SK-N-SH treated with all-trans-retinoic acid at 6 μM for 48 hours (cell line): ENCODE measurements around the gene FAN1.

Experiments
- ATAC-seq: fragments of 200-7000 bp; cut with Tn5 transposase; 3 replicates; pipeline ENCODE4 v1.9.1; 2020; ENCODE audit warnings: mild to moderate bottlenecking, moderate library complexity
- ARNTL ChIP-seq: fragments of 450-650 bp; formaldehyde crosslinking; IDR thresholded peaks from 2 replicates; pipeline ENCODE4 v1.5.0; 2020; ENCODE audit warnings: low read depth, mild to moderate bottlenecking, moderate library complexity, borderline replicate concordance
- BACH2 ChIP-seq: fragments of 250-450 bp; sonication (Bioruptor Pico); IDR thresholded peaks from 2 replicates; pipeline ENCODE4 v1.9.0; 2021; ENCODE audit warnings: mild to moderate bottlenecking, borderline replicate concordance
- CREB5 ChIP-seq: fragments of 250-450 bp; sonication (Bioruptor Pico); IDR thresholded peaks from 2 replicates; pipeline ENCODE4 v1.5.1; 2020; ENCODE audit warnings: low read depth, mild to moderate bottlenecking, moderate library complexity
- CSDC2 ChIP-seq: fragments of 250-450 bp; sonication (Bioruptor Pico); IDR thresholded peaks from 2 replicates; pipeline ENCODE4 v1.5.0; 2020; ENCODE audit warnings: mild to moderate bottlenecking, moderate library complexity
- CSRNP3 ChIP-seq: fragments of 250-450 bp; sonication (Bioruptor Pico); IDR thresholded peaks from 2 replicates; pipeline ENCODE4 v1.5.1; 2021; ENCODE audit warnings: mild to moderate bottlenecking, moderate library complexity
- ESRRG ChIP-seq: fragments of 250-450 bp; sonication (Bioruptor Pico); IDR thresholded peaks from 2 replicates; pipeline ENCODE4 v1.6.1; 2021; ENCODE audit warnings: mild to moderate bottlenecking
- GLIS3 ChIP-seq: fragments of 250-450 bp; sonication (Bioruptor Pico); IDR thresholded peaks from 2 replicates; pipeline ENCODE4 v1.5.0; 2020; ENCODE audit warnings: mild to moderate bottlenecking, moderate library complexity
- ISL1 ChIP-seq: fragments of 250-450 bp; sonication (Bioruptor Pico); IDR thresholded peaks from 2 replicates; pipeline ENCODE4 v2.1.2; 2022; ENCODE audit warnings: mild to moderate bottlenecking, moderate library complexity
- OSR1 ChIP-seq: fragments of 250-450 bp; sonication (Bioruptor Pico); IDR thresholded peaks from 2 replicates; pipeline ENCODE4 v1.8.0; 2022; ENCODE audit warnings: moderate library complexity, mild to moderate bottlenecking, inconsistent platforms
- PATZ1 ChIP-seq: fragments of 250-450 bp; sonication (Bioruptor Pico); IDR thresholded peaks from 2 replicates; pipeline ENCODE4 v1.8.0; 2020; ENCODE audit warnings: mild to moderate bottlenecking, moderate library complexity, borderline replicate concordance
- POU6F1 ChIP-seq: fragments of 250-450 bp; sonication (Bioruptor Pico); IDR thresholded peaks from 2 replicates; pipeline ENCODE4 v1.8.0; 2021; ENCODE audit warnings: low read depth, mild to moderate bottlenecking, moderate library complexity, borderline replicate concordance
- PPARA ChIP-seq: fragments of 250-450 bp; sonication (Bioruptor Pico); IDR thresholded peaks from 2 replicates; pipeline ENCODE4 v1.5.0; 2020; ENCODE audit warnings: mild to moderate bottlenecking, borderline replicate concordance
- RARB ChIP-seq: fragments of 250-450 bp; sonication (Bioruptor Pico); IDR thresholded peaks from 2 replicates; pipeline ENCODE4 v1.8.0; 2021; ENCODE audit warnings: mild to moderate bottlenecking, moderate library complexity
- SNAI2 ChIP-seq: fragments of 250-450 bp; sonication (Bioruptor Pico); IDR thresholded peaks from 2 replicates; pipeline ENCODE4 v1.5.0; 2020; ENCODE audit warnings: mild to moderate bottlenecking, moderate library complexity
- TCF4 ChIP-seq: fragments of 250-450 bp; sonication (Bioruptor Pico); IDR thresholded peaks from 2 replicates; pipeline ENCODE4 v1.8.0; 2021; ENCODE audit warnings: mild to moderate bottlenecking, moderate library complexity, borderline replicate concordance
- TOX ChIP-seq: fragments of 250-450 bp; sonication (Bioruptor Pico); IDR thresholded peaks from 2 replicates; pipeline ENCODE4 v1.8.0; 2021; ENCODE audit warnings: mild to moderate bottlenecking, moderate library complexity, borderline replicate concordance
- ZC3H10 ChIP-seq: fragments of 250-450 bp; sonication (Bioruptor Pico); IDR thresholded peaks from 2 replicates; pipeline ENCODE4 v1.5.1; 2021; ENCODE audit warnings: mild to moderate bottlenecking, moderate library complexity
- ZFP3 ChIP-seq: fragments of 250-450 bp; sonication (Bioruptor Pico); IDR thresholded peaks from 2 replicates; pipeline ENCODE4 v1.5.0; 2020; ENCODE audit warnings: mild to moderate bottlenecking, moderate library complexity
- ZFP30 ChIP-seq: fragments of 450-650 bp; formaldehyde crosslinking; IDR thresholded peaks from 2 replicates; pipeline ENCODE4 v1.5.0; 2022; ENCODE audit warnings: mild to moderate bottlenecking, moderate library complexity
- ZNF70 ChIP-seq: fragments of 450-650 bp; formaldehyde crosslinking; IDR thresholded peaks from 2 replicates; pipeline ENCODE4 v1.5.0; 2020; ENCODE audit warnings: mild to moderate bottlenecking, moderate library complexity
- TF ChIP-seq, protein P1 (sequence below): fragments of 250-450 bp; sonication (Bioruptor Pico); IDR thresholded peaks from 2 replicates; pipeline ENCODE4 v1.5.0; 2020; ENCODE audit warnings: mild to moderate bottlenecking, moderate library complexity

FAN1 gene

GRCh38 chr15:30921781-30922479 is 18.2 kb downstream of the FAN1 start:
- ATAC-seq: no peak; the same call in 2 of the 3 replicates
- TF ChIP-seq ZFP3 (CRISPR knock-in tag) (no peak), ZNF70 (CRISPR knock-in tag) (no peak), ZFP30 (no peak), ISL1 (CRISPR knock-in tag) (no peak), CSRNP3 (CRISPR knock-in tag) (no peak)
- TF ChIP-seq, all 23 proteins: peak for 0

GRCh38 chr15:30922480-30923311 is 19.0 kb downstream of the FAN1 start:
- ATAC-seq: no peak; the same call in 2 of the 3 replicates
- TF ChIP-seq ESRRG (CRISPR knock-in tag): no peak

DNA sequence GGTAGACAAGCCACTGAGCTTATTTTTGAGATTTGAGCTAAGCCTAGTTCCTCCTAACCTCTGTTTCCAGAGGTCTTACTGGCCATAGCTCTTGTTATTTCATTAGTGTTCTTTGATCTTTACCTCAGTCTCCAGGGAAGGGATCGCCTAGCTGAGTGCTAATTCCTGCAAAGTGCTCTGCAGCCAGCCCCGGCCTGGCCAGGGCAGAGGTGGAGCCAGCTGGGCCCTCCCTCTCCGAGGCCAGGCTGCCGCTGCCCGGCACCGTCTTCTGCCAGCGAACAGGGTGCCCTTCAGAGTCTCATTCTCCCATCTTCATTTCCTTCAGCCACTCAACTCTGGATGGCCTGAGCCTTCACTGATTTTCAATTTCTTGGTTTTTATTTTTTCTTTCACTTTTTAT is 19.7 kb downstream of the FAN1 start:
- no peak for ATAC-seq

GRCh38 chr15:30924353-30924752 is 20.6 kb downstream of the FAN1 start:
- ATAC-seq: no peak
- TF ChIP-seq PPARA (CRISPR knock-in tag): no peak
- no peak for TF ChIP-seq POU6F1 (CRISPR knock-in tag)
- TF ChIP-seq RARB (CRISPR knock-in tag): no peak
- no peak for TF ChIP-seq ARNTL (CRISPR knock-in tag)

More for the DNA sequence above, 19.7 kb downstream of the FAN1 start:
- TF ChIP-seq BACH2 (CRISPR knock-in tag): no peak
- TF ChIP-seq ZC3H10 (CRISPR knock-in tag): no peak
- TF ChIP-seq CREB5: no peak
- TF ChIP-seq TCF4 (CRISPR knock-in tag): no peak
- no peak for TF ChIP-seq OSR1 (CRISPR knock-in tag)
- TF ChIP-seq GLIS3 (CRISPR knock-in tag): no peak

DNA sequence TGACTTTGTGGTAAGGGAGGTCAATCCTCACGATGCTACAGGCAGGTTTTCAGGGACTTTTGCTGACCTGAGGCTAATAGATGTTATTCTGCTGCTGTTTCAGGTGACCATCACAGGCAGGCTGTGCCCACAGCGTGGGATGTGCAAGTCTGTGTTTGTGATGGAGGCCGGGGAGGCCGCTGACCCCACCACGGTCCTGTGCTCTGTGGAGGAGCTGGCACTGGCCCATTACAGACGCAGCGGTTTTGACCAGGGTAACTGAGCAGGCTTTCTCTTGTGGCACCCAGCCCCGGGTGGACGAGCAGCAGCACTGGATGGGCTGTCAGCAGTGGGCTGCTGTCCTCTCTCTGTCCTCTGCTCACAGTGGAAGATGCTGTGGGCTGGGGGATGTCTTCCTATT is 22.0 kb downstream of the FAN1 start:
- no peak for ATAC-seq

DNA sequence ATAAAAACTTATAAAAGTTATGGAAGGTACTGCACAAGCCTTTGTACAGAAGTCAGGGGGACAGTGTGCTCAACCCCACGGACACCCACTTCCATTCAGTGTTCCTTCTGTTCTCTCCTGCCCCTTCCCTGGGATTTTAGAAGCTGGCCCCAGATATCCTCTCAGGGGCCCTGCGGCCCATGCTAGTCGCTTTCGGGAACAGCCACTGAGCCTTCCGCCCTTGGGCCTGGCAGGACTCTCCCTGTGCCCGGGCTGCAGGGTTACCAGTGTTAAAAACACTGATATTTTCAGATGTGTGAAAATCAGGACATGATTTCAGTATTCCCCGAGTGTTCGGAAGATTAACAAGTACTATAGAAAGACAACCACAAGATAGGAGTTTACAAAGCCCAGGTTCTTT is 22.4 kb downstream of the FAN1 start:
- ATAC-seq: no peak
- no peak for TF ChIP-seq SNAI2 (CRISPR knock-in tag)
- TF ChIP-seq ZC3H10 (CRISPR knock-in tag): no peak
- no peak for TF ChIP-seq PATZ1 (CRISPR knock-in tag)
- TF ChIP-seq ZFP30: no peak
- no peak for TF ChIP-seq ESRRG (CRISPR knock-in tag)
- TF ChIP-seq ZNF70 (CRISPR knock-in tag): no peak
- no peak for TF ChIP-seq ISL1 (CRISPR knock-in tag)
- TF ChIP-seq PPARA (CRISPR knock-in tag): no peak
- TF ChIP-seq POU6F1 (CRISPR knock-in tag): no peak
- TF ChIP-seq RARB (CRISPR knock-in tag): no peak
- no peak for TF ChIP-seq CSDC2 (CRISPR knock-in tag)
- no peak for TF ChIP-seq TOX
- TF ChIP-seq ZFP3 (CRISPR knock-in tag): no peak
- TF ChIP-seq, protein P1, sequence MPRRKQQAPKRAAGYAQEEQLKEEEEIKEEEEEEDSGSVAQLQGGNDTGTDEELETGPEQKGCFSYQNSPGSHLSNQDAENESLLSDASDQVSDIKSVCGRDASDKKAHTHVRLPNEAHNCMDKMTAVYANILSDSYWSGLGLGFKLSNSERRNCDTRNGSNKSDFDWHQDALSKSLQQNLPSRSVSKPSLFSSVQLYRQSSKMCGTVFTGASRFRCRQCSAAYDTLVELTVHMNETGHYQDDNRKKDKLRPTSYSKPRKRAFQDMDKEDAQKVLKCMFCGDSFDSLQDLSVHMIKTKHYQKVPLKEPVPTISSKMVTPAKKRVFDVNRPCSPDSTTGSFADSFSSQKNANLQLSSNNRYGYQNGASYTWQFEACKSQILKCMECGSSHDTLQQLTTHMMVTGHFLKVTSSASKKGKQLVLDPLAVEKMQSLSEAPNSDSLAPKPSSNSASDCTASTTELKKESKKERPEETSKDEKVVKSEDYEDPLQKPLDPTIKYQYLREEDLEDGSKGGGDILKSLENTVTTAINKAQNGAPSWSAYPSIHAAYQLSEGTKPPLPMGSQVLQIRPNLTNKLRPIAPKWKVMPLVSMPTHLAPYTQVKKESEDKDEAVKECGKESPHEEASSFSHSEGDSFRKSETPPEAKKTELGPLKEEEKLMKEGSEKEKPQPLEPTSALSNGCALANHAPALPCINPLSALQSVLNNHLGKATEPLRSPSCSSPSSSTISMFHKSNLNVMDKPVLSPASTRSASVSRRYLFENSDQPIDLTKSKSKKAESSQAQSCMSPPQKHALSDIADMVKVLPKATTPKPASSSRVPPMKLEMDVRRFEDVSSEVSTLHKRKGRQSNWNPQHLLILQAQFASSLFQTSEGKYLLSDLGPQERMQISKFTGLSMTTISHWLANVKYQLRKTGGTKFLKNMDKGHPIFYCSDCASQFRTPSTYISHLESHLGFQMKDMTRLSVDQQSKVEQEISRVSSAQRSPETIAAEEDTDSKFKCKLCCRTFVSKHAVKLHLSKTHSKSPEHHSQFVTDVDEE (CRISPR knock-in tag): no peak

More for the DNA sequence above, 22.0 kb downstream of the FAN1 start:
- TF ChIP-seq GLIS3 (CRISPR knock-in tag): no peak
